NCI-H2029 treated with DMSO at 0.1 percent for 48 hours (cell line): ENCODE results near the gene GLRX.
"Not testable (repeated sequence)": the region's sequence is repeated elsewhere in the genome, so short reads cannot be mapped to it uniquely, and the experiment has no call there.

Experiments used
- DNase-seq: peaks from one replicate; lab custom pipeline; 2025; lab: John Stamatoyannopoulos, UW

GLRX gene

DNA sequence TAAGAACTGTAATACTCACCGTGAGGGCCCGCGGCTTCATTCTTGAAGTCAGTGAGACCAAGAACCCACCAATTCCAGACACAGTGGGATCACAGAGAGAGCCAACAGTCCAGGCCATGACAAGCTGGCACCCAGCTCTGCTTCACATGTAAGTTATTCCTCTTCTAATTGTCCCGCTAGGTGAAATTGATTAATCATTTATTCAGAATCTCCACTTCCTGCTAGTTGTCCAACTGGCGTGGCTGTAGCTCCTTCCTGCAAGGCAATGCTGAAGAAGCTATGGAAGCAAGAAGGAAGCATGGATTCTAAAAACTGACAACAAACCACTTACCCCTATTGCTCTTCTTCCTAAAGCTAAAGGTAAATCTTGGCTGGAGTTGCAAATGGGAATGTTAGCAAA lies 30.0 kb upstream of the GLRX start:
- no peak for DNase-seq

DNA sequence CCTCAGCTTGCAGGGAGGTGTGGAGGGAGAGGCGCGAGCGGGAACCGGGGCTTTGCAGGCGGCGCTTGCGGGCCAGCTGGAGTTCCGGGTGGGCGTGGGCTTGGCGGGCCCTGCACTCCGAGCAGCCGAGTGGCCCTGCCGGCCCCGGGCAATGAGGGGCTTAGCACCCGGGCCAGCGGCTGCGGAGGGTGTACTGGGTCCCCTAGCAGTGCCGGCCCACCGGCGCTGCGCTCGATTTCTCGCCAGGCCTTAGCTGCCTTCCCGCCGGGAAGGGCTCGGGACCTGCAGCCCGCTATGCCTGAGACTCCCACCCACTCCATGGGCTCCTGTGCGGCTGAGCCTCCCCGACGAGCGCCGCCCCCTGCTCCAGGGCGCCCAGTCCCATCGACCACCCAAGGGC lies 28.6 kb upstream of the GLRX start:
- DNase-seq = not testable (repeated sequence)

DNA sequence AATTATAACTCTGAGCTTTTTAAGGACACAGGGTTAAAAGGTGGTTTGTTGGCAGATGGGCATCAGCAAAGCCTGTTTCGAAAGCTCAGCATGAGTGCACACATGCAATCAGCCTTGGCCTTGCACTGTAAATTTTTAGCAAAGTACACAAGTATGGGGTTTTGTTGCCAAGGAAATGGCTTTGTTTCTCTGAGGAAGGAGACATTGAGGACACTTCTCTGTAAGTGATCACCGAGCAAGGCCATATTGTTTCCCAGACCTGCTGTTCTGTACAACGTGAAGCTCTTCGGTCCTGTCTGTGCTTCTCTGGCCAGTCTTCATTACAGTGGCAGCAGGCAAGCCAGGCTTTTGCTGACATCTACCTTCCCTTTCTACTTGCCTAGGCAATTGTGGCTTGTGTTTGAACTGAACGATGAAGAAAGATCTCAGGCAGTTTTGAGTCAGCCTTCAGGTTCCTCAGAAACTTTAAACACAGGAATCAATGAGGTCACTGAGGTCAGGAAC lies 27.9 kb upstream of the GLRX start:
- no peak for DNase-seq

DNA sequence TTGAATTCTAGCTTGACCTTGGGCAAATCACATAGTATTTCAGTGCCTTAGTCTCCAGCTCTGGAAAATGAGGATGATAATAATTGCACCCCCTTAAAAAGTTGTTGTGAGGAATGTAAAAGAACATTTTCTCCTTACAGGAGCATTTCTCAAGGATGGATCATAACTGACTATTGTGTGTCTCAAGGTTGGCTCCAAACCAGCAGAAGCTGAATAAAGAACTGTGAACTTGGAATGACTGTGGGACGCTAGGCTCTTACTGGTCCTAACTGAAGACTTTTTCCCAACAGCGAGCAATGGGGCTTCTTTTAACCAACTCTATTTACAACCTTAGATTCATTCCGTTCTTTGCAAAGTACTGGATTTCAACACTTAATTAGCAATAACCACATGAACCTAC lies 26.2 kb upstream of the GLRX start:
- no peak for DNase-seq

DNA sequence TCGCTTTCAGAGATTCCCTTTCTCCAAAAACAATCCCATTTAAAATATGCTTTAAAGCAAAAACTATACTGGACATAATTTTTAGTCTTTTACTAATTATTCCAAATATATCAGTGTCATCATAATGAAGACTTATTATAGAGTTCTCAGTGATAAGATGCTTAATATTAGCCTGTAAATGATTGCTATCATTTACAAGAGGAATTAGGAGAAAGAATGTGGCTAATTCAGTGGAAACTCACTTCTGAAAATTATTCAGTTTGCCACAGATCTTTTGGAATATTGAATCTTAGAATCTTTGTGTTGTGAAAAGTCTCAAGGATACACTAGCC lies 24.7 kb upstream of the GLRX start:
- DNase-seq = no peak

DNA sequence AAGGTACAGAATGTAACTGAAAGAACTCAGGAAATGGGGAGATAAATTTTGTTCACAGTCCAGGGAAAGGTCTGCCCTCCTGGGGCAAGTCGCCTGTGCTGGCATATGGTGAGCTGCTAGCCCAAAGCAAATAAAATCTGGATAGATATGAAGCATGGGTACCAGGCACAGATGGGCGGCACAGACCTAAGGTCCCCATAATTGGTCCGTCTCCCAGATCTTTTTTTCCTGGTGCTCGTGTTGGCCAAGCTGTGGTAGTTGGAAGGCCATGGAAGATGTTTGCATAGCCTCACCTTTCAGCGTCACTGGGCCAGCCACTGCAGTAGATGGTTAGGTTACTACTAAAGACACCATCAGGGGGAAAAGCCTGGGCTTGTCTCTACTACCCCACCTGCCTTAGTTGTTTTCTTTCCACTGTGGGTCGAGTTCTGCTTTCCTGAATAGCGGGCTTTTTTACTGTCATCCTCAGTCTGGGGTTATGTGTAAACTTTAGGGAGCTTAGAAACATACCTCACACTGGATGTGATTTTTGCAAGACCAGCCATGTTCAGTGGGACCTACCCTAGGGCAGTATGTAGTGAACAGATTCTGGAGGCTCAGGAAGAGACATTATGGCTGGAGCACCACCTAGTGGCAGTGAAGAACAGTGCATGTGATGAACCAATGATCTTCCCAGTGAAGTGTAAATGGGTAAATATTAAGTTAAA lies 24.2 kb upstream of the GLRX start:
- peak; percentile 55 for DNase-seq

DNA sequence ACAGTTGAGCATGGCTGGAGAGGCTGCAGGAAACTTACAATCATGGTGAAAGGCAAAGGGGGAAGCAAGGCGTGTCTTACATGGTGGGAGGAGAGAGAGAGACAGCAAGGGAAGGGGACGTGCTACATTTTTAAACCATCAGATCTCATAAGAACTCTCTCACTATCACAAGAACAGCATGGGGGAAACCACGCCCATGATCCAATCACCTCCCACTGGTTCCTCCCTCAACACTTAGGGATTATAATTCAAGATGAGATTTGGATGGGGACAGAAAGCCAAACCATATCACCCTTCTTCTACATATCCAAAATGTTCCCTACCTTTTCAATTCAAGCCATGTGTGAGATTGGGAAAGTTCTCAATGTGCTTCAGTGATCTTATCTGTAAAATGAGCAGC lies 22.9 kb upstream of the GLRX start:
- no peak for DNase-seq

DNA sequence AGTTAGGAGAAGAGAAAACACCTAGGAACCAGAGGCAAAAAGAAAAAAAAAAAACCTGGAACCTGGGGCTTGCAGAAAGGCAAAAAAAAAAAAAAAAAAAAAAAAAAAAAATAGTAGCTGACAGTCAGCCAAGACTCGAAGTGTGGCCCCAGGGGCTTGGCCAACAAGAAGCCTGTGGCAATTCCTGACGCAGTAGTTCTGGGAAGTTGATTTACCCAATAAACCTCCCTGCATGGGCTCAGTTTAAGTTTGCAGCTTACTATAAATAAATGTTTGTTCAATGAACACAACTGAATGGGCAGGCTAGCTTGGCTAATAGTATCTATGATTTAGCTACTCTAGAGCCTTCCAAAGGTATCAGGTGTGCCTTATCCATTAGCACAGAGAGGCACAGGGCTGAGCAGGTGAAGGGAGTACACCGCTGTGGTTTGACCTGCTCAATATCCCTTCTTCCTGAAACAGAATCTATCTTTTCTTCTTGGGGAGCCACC lies 21.3 kb upstream of the GLRX start:
- DNase-seq = no peak

DNA sequence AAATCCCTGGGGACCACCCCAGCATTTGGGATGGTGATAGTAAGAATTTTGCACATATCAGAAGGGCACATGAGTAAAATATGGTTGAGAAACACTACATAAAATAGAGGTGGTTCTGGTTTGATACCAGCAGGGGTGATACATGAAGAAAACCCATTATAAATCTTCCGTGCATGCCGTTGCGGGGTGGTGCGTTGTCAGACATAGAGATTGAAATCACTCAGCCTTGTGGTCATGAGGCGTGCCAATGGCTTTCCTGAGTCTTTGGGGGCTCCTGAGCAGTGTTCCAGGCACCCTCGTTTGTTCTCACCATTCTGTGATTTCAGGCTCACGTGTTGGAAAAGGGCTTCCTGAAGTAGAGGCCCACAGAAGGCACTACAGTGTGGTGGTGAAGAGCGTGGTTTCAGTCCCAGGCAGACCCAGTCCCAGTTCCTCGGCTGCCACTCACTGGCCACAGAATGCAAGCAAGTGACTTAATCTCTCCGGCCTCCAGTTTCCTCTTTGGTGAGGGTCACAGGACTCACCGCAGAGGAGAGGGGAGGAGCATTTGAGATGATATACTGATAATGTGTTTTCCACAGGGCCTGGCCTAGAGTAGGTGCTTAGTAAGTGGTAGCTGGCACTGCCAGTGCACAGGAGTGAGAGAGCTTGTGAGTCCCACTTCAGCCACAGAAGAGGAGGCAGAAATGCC lies 20.5 kb upstream of the GLRX start:
- DNase-seq = peak; percentile 64

DNA sequence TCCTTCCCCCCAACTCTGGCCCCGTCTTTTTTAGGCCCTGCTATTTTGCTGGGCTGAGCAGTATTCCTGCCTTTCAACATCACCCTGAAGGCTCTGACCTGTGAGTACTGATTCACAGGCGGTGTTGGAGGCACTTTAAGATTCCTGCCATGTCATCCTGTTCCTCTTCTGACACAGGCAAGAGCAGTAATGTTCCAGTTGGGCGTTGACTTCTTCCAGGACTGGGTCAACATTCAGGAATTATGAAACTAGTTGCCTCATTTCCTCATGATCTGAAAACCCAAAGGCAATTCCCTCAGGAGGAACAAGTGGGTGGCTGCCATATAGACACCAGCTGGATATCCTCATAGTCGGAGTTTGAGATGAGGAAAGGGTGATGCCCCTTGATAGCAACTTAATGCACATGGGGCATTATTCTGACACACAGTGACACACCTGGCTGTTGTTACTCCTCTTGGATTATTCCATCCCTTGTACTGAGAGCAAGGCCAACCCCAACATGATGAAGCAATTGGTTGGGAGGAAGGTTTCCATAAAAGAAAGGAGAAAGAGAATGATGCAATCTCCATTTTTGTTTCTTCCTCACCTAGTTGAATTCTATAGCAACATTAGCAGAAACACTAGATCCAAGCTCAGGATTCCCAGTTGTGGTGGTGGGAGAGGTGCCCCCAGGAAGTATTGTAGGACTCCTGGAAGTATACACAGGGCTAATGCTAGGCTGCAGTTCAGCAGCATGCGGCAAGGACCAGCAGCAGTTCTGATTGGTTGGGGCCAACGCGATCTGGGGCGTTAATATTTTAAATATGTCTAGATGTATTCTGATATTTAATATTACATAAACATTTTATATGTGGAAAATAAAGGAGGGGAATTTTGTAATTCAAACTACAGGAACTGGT lies 19.6 kb upstream of the GLRX start:
- no peak for DNase-seq

DNA sequence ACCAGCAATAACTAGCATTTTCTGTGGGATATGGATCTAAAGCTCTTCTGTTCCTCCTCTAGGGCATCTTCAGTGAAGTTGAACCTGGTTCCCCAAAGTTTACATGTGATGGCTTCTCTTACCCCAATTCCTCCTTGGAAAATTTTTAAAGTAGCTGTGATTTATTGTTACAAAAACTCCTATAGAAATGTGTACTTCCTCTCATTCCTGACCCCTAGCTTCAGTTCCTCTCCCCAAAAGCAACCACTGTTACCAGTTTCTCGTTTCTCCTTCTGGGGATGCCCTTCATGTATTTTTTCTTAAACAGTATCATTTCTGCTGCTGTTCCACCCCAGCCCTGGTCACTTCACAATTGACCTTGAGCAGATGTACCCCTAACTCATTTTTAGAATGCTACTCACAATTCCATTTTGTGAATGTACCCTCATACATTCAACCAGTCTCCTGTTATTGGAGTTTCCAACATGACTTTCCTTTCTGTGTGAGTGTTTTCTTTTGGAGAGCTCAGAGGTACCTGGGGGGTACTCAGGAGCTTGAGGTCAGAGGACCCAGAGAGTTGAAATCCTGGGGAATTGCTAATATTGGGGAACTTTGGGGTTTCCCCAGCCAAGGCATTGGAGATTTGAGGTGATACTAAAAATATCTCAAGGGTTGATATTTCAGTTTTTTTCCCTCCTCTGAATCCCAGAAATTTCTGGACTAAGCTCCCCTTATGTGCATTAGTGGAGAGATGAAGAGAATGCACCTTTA lies 18.6 kb upstream of the GLRX start:
- DNase-seq = no peak

DNA sequence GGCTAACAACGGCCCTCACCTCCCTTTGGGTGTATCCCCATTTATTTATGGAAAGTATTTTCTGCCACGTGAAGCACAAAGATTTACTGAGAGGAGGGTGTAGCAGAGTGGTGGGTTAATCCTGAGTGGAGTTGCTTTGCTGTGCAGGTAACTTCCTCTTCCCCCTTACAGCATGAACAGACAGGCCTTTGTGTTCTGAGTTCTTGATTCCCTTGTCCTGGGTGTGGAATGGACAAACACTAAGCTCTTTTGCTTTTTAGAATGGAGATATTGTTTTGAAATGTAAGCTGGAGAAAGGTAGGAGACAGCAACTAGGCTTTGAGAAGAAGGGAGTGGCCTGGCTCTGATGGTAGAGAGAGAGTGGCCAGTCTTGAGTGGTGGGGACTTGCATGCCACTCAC lies 17.1 kb upstream of the GLRX start:
- DNase-seq = no peak

DNA sequence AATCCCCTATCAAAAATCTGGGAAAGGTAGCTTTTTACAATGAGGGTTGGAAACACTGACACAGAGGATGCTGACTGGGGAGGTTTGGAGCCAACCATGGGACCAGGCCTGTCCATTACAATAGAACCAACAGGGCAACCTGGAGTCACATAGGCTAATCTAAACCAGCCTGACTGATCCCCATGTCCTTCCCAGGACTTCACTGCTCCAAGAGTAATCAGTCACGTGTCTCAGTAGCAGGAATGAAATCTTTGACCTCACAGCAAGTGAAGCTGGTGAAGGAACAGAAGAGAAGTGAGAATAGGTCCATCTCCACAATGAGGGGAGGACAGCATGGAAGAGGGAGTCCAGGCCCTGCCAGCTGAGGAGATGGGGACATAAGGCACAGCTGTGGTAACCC lies 16.0 kb upstream of the GLRX start:
- no peak for DNase-seq

DNA sequence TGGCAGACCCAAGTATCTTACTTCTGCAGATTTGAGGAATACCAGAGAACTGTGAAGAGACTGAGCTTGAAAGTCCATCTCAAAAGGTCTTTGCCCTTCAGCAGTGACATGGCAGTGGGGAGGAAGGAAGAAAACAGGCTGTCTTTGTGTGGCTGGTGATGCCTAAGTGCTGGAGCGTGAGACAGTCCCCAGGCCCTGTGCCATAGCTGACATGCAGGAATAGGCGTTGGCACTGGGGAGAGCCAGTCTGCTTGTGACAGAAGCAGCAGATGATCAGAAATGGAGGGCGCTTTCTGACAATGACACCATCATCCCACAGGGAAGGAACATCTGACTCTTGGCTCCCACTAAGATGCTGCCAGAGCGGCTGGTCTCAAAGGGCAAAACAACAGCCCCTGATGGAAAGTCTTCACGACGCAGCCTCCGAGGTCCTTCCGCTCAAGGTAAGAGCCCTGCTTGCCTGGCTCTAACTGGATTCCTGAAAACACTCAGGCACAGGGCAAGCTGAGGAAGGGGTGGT lies 15.5 kb upstream of the GLRX start:
- DNase-seq = no peak

DNA sequence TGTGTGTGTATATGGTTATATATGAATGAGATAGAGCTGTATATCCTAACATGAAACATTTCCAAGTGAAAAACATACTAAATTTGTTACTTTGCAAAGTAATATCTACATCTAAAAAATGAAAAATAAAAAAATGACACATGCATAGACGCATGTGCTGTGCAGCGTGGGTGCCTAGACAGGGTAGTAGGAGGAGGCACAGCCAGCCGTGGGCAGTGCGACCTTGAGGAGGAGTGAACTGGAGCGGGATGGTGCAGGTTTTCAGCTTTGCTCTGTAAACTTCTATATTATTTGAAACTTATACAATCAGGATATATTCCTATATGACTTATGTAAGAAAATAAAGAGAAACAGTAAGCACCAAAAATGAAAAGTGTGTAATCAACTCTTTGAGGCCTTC lies 15.0 kb upstream of the GLRX start:
- no peak for DNase-seq

DNA sequence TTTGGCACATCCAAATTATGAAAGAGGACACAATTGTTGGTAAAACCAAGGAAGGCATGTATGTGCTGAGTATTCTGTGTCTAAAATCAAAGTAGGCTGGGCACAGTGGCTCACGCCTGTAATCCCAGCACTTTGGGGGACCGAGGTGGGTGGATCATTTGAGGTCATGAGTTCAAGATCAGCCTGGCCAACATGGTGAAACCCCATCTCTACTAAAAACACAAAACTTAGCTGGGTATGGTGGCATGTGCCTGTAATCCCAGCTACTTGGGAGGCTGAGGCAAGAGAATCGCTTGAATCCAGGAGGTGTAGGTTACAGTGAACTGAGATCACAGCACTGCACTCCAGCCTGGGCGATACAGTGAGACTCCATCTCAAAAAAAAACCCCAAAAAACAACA lies 14.4 kb upstream of the GLRX start:
- DNase-seq = not testable (repeated sequence)

DNA sequence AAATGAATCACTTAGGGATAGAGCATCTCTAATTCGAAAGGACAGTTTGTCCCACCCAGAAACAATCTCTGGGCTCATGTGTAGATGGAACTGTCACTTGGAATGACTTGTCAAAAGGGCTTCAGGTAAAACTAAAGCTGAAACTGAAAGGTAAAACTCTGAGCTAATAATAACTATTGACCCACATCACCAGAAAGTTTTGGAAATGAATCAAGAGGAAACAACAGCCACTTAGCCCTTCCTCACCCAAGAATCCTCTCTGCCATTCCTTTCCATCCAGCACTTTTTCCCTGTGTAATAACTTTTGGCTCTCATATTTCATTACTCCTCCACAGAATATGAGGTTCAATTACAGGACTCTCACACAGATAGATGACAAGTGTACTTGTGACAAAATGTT lies 14.0 kb upstream of the GLRX start:
- DNase-seq = no peak

DNA sequence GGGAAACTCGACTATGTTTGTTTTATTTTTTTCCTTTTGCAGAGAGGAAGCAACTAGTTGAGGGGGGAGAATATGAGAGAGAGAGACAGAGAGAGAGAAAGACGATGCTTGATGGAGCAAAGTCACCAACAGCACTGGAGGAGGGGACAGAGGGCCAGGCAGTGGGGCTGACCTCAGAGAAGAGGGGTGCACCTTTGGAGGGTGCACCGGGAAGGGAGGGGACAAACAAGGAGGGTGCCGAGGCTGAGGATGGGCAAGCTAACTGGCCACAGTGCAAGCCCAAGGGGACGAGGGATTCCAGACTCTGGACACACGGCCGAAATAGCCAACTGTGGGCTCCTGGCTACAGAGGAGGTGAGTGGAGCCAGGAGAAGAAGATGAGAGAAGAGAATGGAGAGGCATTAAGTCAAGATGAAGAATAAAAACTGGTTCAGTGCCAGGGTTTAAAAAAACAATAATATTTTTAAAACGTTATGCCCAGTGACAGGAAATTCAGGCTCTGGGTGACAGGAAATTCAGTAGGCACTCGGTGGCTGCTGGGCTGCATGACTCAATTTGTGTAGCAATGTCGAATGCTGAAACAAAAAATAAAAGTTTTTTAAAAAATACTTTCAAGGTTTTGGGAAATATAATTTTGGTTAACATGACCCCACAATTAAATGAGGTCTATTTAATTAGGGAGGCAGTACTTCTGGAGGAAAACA lies 13.3 kb upstream of the GLRX start:
- no peak for DNase-seq

DNA sequence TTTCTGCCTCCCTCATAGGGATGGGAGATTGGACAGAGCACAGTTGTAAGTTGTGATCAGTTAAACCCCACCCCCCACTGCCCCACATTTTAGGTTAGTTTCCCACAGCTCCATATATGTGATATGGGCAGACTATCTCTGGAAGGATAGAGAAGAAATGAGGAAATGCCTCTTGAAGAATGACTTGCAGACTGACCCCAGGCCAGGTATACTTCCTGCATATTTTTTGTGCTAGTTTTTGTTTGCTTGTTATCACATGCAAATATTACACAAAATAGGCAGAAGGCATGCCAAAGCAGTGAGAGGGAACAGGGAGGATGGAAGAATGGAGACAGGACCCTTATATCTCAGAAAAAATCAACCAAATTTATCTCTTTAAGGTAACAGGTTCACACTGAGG lies 10.1 kb upstream of the GLRX start:
- DNase-seq = no peak

DNA sequence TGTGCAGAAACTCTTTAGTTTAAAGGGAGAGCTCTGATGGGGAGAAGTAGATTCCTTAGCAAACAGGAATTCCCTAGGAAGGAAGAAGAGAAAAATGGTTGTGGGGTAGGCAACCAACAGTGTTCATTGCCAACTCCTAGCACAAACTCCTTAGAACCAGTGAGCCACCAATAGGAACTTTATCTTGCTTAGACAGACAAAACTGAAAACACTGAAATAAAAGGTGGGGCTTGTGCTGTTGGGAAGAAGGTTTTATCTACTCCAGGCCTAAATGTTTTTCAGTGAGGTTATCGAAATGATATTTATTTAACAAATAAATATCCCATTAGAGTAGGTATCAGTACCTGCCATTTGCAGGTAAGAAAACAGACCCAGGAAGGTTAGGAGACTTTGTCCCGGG lies 7.7 kb upstream of the GLRX start:
- no peak for DNase-seq

DNA sequence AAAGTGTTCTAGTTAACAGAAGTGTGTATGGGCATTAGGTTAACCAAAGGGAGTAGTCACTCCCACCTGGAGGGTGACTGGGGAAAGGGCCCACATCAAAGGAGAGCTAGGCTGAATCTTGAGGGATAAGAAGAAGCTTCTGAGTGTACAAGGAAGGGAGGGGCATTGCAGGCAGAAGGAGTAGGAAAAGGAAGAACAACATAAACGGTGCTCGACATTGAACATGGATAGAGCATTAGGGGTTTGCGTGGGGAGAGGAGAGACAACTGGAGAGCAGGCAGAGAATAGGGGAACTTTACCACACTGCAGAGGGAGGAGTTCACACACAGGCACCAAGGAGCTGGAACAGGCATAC lies 5.3 kb upstream of the GLRX start:
- DNase-seq = no peak
